HepG2 (cell line): ENCODE data around the gene RIPOR3. TPM values are rescaled to one million over a fixed set of nuclear protein-coding genes. Genes with fewer than 3 reads are reported as not detected.
A peak's percentile ranks its signal among the peaks of the same experiment; 100 is the strongest.

Experiments
- ASH2L ChIP-seq: fragments of 300-600, 200-600 bp; sonication (generic); IDR thresholded peaks from 2 replicates; pipeline ENCODE4 v1.7.0; 2017; ENCODE audit warnings: low read depth, mild to moderate bottlenecking, moderate library complexity, mixed read lengths, low read length; ENCODE audit not compliant: insufficient read length
- CHD2 ChIP-seq: IDR thresholded peaks from 2 replicates; pipeline ENCODE4 v1.6.1; 2011; ENCODE audit warnings: low read depth, low read length, improper control_type of control experiment
- DNMT3B ChIP-seq: conservative IDR thresholded peaks from 2 replicates; pipeline ENCODE4 v1.6.1; 2016; ENCODE audit warnings: missing biosample characterization, control low read depth
- NFIB ChIP-seq: sonication (generic); formaldehyde crosslinking; IDR thresholded peaks from 2 replicates; pipeline ENCODE4 v1.9.0; 2021; ENCODE audit warnings: missing genetic modification reagents, mild to moderate bottlenecking, borderline replicate concordance
- SAP130 ChIP-seq: IDR thresholded peaks from 2 replicates; pipeline ENCODE4 v1.6.1; 2016; ENCODE audit warnings: low read depth
- SSRP1 ChIP-seq: IDR thresholded peaks from 2 replicates; pipeline ENCODE4 v1.6.1; 2016; ENCODE audit warnings: control low read depth
- ZNF44 ChIP-seq: sonication (generic); formaldehyde crosslinking; IDR thresholded peaks from 2 replicates; pipeline ENCODE4 v1.5.1; 2020; ENCODE audit warnings: mild to moderate bottlenecking, missing genetic modification reagents
- polyA plus RNA-seq, 8 experiments: library from polyadenylated mRNA; depleted of rRNA in 3 of 8; stranded (reverse) in 7 of 8; unstranded in 1 of 8; fragments of >200 nt; fragmentation: Illumina TruSeq in 4 of 8; extraction: Trizol in 4 of 8; gene quantifications; 2 replicates each; pipeline versions ENCODE4 v1.2.1 to v1.2.3, GENCODE V29; 2011 to 2016; ENCODE audit warnings: low read depth in 4 of 8, missing spikeins in 1 of 8, mixed read lengths in 1 of 8; ENCODE audit not compliant: insufficient read depth in 1 of 8
- total RNA-seq, 5 experiments: library from RNA; depleted of rRNA; stranded (reverse); fragments of >200 nt; fragmentation: Illumina TruSeq; extraction: Trizol; gene quantifications; 2 replicates each; pipeline ENCODE4 v1.2.3, GENCODE V29; 2016; ENCODE audit warnings: low read depth in 1 of 5
- TF ChIP-seq, protein P1 (sequence below): sonication (generic); formaldehyde crosslinking; IDR thresholded peaks from 2 replicates; pipeline ENCODE4 v1.4.0; 2020; ENCODE audit warnings: missing genetic modification reagents; ENCODE audit errors: not compliant biosample characterization
- TF ChIP-seq, protein P2 (sequence below): sonication (generic); formaldehyde crosslinking; IDR thresholded peaks from 2 replicates; pipeline ENCODE4 v1.4.0; 2020; ENCODE audit warnings: missing genetic modification reagents, borderline replicate concordance
- TF ChIP-seq, protein P3 (sequence below): sonication (generic); formaldehyde crosslinking; IDR thresholded peaks from 2 replicates; pipeline ENCODE4 v1.5.1; 2020; ENCODE audit warnings: mild to moderate bottlenecking, moderate library complexity, missing genetic modification reagents
- TF ChIP-seq, protein P4 (sequence below): sonication (generic); formaldehyde crosslinking; IDR thresholded peaks from 2 replicates; pipeline ENCODE4 v1.5.0; 2020; ENCODE audit warnings: missing genetic modification reagents
- TF ChIP-seq, protein P5 (sequence below): sonication (generic); formaldehyde crosslinking; conservative IDR thresholded peaks from 2 replicates; pipeline ENCODE4 v1.4.0; 2020; ENCODE audit warnings: mild to moderate bottlenecking, missing genetic modification reagents, moderate library complexity
- TF ChIP-seq, protein P6 (sequence below): sonication (generic); formaldehyde crosslinking; IDR thresholded peaks from 2 replicates; pipeline ENCODE4 v1.5.0; 2020; ENCODE audit warnings: missing genetic modification reagents, mild to moderate bottlenecking, borderline replicate concordance

RIPOR3 gene
- total and polyA plus RNA-seq, 2 of the 13 experiments (the other 11 are each of a cell fraction or from before 2014, with no cell fraction given), result 0.18 TPM; not detected in 1

DNA sequence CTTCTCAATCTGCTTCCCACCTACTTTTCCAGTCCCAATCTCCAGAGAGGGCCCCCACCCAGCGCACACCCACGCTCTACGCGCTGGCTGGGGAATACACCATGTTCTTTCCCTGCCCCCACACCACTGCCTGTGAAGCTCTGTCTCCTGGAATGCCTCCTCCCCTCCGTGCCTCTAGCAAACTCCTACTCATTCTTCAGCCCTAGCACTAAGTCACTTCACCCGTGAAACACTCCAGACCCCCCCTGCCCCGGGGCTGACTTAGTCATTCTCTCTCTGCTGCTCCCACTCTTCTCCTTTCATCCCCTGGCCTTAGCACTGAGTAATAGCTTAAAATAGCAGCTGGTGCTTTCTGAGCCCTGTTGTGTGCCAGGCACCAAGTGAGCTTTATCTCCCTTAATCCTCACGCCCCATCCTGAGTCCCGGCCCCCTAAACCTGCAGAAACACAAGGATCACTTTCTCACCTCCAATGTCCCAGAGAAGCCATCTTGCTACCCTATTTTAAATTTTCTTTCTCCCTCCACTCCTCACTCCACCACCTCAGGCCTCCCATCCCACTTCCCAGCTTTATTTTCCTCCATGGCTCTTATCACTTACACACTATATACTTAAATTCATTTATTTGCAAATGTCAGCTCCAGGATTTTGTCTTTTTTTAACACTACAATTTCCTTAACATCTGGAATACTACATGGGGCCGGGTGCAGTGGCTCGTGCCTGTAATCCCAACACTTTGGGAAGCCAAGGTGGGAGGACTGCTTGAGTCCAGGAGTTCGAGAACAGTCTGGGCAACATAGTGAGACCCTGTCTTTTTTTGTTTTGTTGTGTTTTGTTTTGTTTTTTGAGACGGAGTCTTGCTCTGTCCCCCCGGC is 33.7 kb upstream of the RIPOR3 start (continued):
- TF ChIP-seq, protein P1, sequence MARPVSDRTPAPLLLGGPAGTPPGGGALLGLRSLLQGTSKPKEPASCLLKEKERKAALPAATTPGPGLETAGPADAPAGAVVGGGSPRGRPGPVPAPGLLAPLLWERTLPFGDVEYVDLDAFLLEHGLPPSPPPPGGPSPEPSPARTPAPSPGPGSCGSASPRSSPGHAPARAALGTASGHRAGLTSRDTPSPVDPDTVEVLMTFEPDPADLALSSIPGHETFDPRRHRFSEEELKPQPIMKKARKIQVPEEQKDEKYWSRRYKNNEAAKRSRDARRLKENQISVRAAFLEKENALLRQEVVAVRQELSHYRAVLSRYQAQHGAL, result no peak
- TF ChIP-seq DNMT3B (CRISPR knock-in tag), result 0 out of 2 replicates have a peak, but pooled peaks have one; percentile 49
- TF ChIP-seq SAP130 (CRISPR knock-in tag), result peak; percentile 24; the same call in 1 of the 2 replicates
- TF ChIP-seq, protein P2, sequence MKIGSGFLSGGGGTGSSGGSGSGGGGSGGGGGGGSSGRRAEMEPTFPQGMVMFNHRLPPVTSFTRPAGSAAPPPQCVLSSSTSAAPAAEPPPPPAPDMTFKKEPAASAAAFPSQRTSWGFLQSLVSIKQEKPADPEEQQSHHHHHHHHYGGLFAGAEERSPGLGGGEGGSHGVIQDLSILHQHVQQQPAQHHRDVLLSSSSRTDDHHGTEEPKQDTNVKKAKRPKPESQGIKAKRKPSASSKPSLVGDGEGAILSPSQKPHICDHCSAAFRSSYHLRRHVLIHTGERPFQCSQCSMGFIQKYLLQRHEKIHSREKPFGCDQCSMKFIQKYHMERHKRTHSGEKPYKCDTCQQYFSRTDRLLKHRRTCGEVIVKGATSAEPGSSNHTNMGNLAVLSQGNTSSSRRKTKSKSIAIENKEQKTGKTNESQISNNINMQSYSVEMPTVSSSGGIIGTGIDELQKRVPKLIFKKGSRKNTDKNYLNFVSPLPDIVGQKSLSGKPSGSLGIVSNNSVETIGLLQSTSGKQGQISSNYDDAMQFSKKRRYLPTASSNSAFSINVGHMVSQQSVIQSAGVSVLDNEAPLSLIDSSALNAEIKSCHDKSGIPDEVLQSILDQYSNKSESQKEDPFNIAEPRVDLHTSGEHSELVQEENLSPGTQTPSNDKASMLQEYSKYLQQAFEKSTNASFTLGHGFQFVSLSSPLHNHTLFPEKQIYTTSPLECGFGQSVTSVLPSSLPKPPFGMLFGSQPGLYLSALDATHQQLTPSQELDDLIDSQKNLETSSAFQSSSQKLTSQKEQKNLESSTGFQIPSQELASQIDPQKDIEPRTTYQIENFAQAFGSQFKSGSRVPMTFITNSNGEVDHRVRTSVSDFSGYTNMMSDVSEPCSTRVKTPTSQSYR (CRISPR knock-in tag), result peak; percentile 83
- TF ChIP-seq, protein P3, sequence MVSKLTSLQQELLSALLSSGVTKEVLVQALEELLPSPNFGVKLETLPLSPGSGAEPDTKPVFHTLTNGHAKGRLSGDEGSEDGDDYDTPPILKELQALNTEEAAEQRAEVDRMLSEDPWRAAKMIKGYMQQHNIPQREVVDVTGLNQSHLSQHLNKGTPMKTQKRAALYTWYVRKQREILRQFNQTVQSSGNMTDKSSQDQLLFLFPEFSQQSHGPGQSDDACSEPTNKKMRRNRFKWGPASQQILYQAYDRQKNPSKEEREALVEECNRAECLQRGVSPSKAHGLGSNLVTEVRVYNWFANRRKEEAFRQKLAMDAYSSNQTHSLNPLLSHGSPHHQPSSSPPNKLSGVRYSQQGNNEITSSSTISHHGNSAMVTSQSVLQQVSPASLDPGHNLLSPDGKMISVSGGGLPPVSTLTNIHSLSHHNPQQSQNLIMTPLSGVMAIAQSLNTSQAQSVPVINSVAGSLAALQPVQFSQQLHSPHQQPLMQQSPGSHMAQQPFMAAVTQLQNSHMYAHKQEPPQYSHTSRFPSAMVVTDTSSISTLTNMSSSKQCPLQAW, result 0 out of 2 replicates have a peak, but pooled peaks have one; percentile 27
- no peak for TF ChIP-seq ZNF44
- peak; percentile 41 for TF ChIP-seq ASH2L
- TF ChIP-seq, protein P4, sequence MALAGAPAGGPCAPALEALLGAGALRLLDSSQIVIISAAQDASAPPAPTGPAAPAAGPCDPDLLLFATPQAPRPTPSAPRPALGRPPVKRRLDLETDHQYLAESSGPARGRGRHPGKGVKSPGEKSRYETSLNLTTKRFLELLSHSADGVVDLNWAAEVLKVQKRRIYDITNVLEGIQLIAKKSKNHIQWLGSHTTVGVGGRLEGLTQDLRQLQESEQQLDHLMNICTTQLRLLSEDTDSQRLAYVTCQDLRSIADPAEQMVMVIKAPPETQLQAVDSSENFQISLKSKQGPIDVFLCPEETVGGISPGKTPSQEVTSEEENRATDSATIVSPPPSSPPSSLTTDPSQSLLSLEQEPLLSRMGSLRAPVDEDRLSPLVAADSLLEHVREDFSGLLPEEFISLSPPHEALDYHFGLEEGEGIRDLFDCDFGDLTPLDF (CRISPR knock-in tag), result no peak
- TF ChIP-seq CHD2, result no peak
- TF ChIP-seq, protein P5, sequence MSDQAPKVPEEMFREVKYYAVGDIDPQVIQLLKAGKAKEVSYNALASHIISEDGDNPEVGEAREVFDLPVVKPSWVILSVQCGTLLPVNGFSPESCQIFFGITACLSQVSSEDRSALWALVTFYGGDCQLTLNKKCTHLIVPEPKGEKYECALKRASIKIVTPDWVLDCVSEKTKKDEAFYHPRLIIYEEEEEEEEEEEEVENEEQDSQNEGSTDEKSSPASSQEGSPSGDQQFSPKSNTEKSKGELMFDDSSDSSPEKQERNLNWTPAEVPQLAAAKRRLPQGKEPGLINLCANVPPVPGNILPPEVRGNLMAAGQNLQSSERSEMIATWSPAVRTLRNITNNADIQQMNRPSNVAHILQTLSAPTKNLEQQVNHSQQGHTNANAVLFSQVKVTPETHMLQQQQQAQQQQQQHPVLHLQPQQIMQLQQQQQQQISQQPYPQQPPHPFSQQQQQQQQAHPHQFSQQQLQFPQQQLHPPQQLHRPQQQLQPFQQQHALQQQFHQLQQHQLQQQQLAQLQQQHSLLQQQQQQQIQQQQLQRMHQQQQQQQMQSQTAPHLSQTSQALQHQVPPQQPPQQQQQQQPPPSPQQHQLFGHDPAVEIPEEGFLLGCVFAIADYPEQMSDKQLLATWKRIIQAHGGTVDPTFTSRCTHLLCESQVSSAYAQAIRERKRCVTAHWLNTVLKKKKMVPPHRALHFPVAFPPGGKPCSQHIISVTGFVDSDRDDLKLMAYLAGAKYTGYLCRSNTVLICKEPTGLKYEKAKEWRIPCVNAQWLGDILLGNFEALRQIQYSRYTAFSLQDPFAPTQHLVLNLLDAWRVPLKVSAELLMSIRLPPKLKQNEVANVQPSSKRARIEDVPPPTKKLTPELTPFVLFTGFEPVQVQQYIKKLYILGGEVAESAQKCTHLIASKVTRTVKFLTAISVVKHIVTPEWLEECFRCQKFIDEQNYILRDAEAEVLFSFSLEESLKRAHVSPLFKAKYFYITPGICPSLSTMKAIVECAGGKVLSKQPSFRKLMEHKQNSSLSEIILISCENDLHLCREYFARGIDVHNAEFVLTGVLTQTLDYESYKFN (CRISPR knock-in tag), result 0 out of 2 replicates have a peak, but pooled peaks have one; percentile 34
- TF ChIP-seq, protein P6, sequence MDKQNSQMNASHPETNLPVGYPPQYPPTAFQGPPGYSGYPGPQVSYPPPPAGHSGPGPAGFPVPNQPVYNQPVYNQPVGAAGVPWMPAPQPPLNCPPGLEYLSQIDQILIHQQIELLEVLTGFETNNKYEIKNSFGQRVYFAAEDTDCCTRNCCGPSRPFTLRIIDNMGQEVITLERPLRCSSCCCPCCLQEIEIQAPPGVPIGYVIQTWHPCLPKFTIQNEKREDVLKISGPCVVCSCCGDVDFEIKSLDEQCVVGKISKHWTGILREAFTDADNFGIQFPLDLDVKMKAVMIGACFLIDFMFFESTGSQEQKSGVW (CRISPR knock-in tag), result no peak
- 0 out of 2 replicates have a peak, but pooled peaks have one; percentile 45 for TF ChIP-seq SSRP1 (CRISPR knock-in tag)
- TF ChIP-seq NFIB (CRISPR knock-in tag), result no peak
